HFF-Myc (cell line): Measurements from ENCODE around the gene WHRN.

Source experiments
- DNase-seq: peaks from one replicate; pipeline ENCODE4 v3.0.0-alpha.2; 2011; ENCODE audit warnings: low read depth; ENCODE audit errors: extremely low read depth
- H3K4me3 ChIP-seq: replicated peaks from 2 replicates; pipeline ENCODE4 v1.5.1; 2011; ENCODE audit warnings: low read depth, mild to moderate bottlenecking, control low read depth, low read length
- TF ChIP-seq, protein P1 (sequence below): IDR thresholded peaks from 2 replicates; pipeline ENCODE4 v1.5.1; 2012; ENCODE audit warnings: mild to moderate bottlenecking, low read depth, low read length, control low read depth; ENCODE audit errors: missing control alignments

WHRN gene

DNA sequence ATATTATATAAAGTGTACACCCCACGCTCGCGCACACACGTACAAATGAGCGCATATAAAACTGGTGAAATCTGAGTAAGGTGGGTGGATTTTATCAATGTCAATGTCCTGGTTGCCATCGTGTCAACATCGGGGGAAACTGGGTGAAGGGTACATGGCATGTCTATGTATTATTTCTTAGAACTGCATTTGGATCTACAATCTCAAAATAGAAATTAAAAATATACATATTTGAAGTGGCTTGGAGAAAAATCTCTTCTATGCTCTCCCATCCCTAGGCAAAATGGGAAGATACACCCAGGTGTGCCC is 763 bp upstream of the WHRN start:
- H3K4me3 ChIP-seq = peak overlapping the region; percentile 66
- no peak for DNase-seq
- TF ChIP-seq, protein P1, sequence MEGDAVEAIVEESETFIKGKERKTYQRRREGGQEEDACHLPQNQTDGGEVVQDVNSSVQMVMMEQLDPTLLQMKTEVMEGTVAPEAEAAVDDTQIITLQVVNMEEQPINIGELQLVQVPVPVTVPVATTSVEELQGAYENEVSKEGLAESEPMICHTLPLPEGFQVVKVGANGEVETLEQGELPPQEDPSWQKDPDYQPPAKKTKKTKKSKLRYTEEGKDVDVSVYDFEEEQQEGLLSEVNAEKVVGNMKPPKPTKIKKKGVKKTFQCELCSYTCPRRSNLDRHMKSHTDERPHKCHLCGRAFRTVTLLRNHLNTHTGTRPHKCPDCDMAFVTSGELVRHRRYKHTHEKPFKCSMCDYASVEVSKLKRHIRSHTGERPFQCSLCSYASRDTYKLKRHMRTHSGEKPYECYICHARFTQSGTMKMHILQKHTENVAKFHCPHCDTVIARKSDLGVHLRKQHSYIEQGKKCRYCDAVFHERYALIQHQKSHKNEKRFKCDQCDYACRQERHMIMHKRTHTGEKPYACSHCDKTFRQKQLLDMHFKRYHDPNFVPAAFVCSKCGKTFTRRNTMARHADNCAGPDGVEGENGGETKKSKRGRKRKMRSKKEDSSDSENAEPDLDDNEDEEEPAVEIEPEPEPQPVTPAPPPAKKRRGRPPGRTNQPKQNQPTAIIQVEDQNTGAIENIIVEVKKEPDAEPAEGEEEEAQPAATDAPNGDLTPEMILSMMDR = no peak

DNA sequence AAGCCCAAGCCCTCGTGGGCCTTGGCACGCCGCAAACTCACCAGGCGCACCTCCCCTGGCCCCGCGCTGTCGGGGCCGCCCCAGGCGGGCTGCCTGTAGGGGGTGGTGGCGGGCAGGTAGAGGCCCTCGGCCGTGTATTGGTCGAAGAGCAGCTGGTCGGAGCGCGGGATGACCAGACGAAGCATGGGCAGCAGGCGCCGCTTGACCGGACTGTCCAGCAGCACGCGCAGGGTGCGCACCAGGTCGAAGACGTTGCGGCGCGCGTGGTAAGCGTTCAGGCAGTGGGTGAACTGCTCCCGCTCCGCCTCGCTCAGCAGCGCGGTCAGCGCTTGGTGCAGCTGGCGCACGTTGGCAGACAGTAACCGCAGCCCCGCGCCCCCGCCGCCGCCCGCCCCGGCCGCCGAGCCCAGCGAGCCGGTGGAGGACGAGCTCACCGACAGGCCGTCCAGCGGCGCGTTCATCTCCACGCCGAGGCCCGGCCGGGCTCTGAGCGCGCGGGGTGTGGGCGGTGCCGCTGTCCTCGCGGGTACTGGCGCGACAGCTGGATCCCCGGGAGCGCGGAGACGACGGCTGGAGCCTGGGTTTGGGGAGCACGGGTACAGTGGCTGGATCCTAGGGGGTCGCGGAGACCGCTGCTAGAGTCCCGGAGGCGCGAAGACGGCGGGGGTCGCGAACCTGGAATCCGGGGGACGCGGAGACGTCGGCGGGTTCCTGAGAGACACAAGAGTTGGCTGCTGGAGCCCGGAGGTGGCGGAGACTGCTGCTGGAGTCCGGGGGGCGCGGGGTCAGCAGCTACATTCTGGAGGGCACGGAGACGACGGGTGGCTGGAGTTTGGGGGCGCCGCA is 709 bp downstream of the WHRN start:
- peak overlapping the region; percentile 66 for H3K4me3 ChIP-seq
- TF ChIP-seq, protein P1 = peak; percentile 57
- DNase-seq = no peak

GRCh38 chr9:114503522-114504340 is 1.5 kb downstream of the WHRN start:
- TF ChIP-seq, protein P1 = no peak
- H3K4me3 ChIP-seq = peak overlapping the region; percentile 66
- DNase-seq = no peak

- DNase-seq = no peak
- TF ChIP-seq, protein P1 = no peak
- no peak overlapping the region for H3K4me3 ChIP-seq
Observed at GRCh38 chr9:114503009-114503408, 2.3 kb downstream of the WHRN start.

- H3K4me3 ChIP-seq = no peak overlapping the region; the same call in 1 of the 2 replicates
- TF ChIP-seq, protein P1 = no peak
Observed at GRCh38 chr9:114501796-114502682, 3.2 kb downstream of the WHRN start.

GRCh38 chr9:114500697-114501292 is 4.5 kb downstream of the WHRN start:
- TF ChIP-seq, protein P1 = no peak
- no peak overlapping the region for H3K4me3 ChIP-seq
- no peak for DNase-seq

More at GRCh38 chr9:114501796-114502682, 3.2 kb downstream of the WHRN start:
- DNase-seq = no peak
